IPS-NIHi11 (cell line): ENCODE data around the gene KRT222.

Experiments used
- DNase-seq: peaks from one replicate; pipeline ENCODE4 v3.0.0; 2012; ENCODE audit warnings: mixed read lengths, low spot score

The KRT222 gene

GRCh38 chr17:40615068-40615840 is 49.7 kb downstream of the KRT222 start:
- peak; percentile 74 for DNase-seq

DNA sequence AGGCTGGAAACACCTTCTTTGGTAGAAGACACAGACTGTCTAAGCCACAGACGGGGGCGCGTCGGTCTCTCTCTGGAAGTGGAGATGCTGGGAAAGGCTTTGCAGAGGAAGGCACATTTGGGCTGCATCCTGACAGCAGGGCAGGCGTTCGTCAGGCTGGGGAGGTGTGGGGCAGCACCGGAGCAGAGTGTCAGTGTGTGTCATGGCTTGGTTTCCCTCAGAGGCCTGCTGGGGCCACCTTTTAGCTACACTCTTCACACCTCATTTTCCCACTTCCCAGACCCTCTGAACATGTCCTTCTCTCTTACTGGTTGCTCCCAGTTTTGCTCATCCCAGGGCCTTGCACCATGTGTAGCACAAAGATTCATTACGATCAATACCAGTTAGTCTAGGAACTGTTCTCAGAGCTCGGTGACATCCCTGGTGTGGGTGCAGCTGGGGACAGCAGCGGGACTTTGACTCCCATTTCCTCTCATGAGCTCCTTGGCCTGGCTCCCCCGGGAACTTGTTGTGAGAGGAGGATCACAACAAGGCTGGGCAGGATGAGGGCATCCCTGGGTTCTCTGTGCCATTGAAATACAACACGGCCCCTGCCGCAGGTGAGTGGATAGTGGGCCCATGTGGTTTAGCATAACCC is 50.4 kb downstream of the KRT222 start:
- DNase-seq: no peak

- no peak for DNase-seq
Observed at GRCh38 chr17:40613467-40614154, 51.4 kb downstream of the KRT222 start.

- DNase-seq: no peak
Observed at GRCh38 chr17:40612599-40613244, 52.3 kb downstream of the KRT222 start.

- DNase-seq: no peak
Observed at GRCh38 chr17:40611840-40612474, 53.0 kb downstream of the KRT222 start.

- DNase-seq: no peak
Observed at GRCh38 chr17:40610359-40610758, 54.6 kb downstream of the KRT222 start.

- DNase-seq: no peak
Observed at GRCh38 chr17:40608061-40608581, 56.9 kb downstream of the KRT222 start.

GRCh38 chr17:40607641-40608040 is 57.3 kb downstream of the KRT222 start:
- DNase-seq: no peak

DNA sequence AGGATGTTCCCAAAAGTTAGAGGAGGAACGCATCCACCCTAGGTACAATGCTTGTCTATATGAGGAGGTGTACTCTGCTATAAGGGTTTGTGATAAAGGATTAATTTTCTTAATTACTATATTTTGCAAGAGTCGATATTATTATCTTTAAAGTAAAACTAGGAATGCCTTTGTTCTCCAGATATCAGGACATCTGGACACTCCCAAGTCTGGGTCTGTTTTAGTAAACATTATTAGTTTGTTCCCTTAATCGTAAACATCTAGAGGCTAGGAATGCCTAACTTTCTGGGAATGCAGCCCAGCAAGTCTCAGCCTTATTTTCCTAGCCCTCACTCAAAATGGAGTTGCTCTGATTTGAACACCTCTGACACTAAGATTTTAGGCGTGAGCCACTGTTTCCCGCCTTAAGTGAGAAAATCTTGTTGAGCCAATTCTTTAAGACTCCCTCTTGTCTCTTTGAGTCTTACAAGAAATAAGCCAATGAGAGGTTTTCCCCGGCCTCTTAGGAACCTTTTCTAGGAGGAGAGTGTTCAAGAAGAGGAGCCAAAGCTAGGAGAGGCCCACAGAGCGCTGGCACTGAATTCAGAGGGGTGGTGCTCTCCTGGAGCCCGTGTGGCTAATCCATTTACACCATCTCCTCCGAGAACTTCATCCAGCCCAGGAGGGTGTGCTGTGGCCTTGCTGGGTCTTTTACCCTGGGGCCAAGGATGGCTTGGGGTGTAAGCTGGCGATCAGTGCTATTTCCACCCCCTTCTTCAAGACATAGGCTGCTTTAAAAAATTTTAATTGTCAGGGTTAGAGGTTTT is 58.2 kb downstream of the KRT222 start:
- DNase-seq: no peak

DNA sequence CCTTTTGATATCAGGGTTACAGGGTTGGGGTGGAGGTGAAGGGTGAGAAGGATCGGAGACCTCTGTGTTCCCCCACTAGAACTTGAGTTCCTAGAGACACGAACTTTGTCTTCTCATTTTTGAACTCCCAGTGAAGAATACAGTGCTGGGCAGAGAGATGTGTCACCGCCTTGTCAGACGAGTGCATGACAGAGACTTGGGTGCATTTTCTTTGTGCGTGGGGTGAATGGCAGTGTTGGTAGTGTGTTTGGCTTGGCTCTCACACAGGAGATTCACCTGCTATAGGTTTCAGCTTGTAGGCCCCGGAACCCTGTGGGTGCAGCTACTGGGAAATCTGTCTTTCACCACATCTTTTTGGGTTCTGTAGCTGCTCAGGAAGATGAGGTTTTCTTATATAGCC is 59.7 kb downstream of the KRT222 start:
- no peak for DNase-seq
